ENCODE measurements around the gene CREG2.

Gene CREG2

DNA sequence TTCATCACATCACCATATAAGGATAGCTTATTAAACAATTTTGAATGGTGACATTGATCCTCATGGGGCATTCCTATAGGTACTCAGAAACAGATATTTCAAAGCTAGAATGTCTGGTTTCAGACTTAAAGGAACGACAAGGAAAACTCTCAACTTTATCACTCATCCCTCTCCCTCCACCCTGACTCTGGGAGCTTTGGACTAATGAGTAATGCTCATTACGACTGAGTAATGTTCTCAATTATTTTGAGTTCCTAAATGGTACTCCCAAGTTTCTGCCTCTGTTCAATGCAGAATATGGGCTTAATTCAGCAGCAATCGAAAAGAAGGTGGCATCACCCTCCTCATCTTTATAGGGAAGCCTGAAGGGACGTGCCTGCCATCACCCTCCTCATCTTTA, 44.2 kb upstream of the CREG2 start:
- H3K4ac ChIP-seq (ENCODE audit: low read depth, low read length) = no peak overlapping the region
- no peak overlapping the region for H2BK12ac ChIP-seq (ENCODE audit: low read length)
- H3K9ac ChIP-seq (ENCODE audit: low read length) = no peak overlapping the region
- H3K79me1 ChIP-seq (ENCODE audit: low read length) = no peaks in the 10 kb centered on the region
- no peak for DNase-seq
- no peak overlapping the region for H2BK120ac ChIP-seq (ENCODE audit: insufficient read depth, low read length, poor library complexity)
- H3K4me1 ChIP-seq (ENCODE audit: control insufficient read depth in 1 of 2, insufficient read depth in 2 of 2, low read length in 2 of 2) = no peaks in the 10 kb centered on the region
- H3K36me3 ChIP-seq (ENCODE audit: control insufficient read depth in 1 of 2, insufficient read depth in 2 of 2, low read length in 2 of 2) = no peaks in the 10 kb centered on the region
- H4K8ac ChIP-seq (ENCODE audit: low read depth, low read length) = no peak overlapping the region
- H2BK5ac ChIP-seq (ENCODE audit: low read depth, low read length, poor library complexity) = no peak overlapping the region
- no peak overlapping the region for H3K18ac ChIP-seq (ENCODE audit: low read length)
- H4K12ac ChIP-seq (ENCODE audit: low read depth, low read length) = no peak overlapping the region
- no peaks in the 10 kb centered on the region for H3K79me2 ChIP-seq (ENCODE audit: control insufficient read depth, insufficient read depth, low read length, poor library complexity)
- H3K4me3 ChIP-seq (ENCODE audit: low read depth, low read length) = no peak overlapping the region
- H2AK5ac ChIP-seq (ENCODE audit: low read length) = no peak overlapping the region
- H3K14ac ChIP-seq (ENCODE audit: low read length) = no peak overlapping the region
- H3K4me2 ChIP-seq (ENCODE audit: low read length) = no peak overlapping the region
- no CpG with 5 or more reads among the region's 4 CpGs for WGBS (ENCODE audit: extremely low coverage, insufficient coverage, insufficient read length)
- H3K23ac ChIP-seq (ENCODE audit: low read length) = no peak overlapping the region
- H2AFZ ChIP-seq (ENCODE audit: insufficient read depth, low read length, poor library complexity) = no peak overlapping the region
- no peaks in the 10 kb centered on the region for H3K9me3 ChIP-seq (ENCODE audit: insufficient read depth, low read depth, low read length)
- H3K27me3 ChIP-seq (ENCODE audit: insufficient read depth, low read length) = no peaks in the 10 kb centered on the region
- H4K91ac ChIP-seq (ENCODE audit: low read depth, low read length) = no peak overlapping the region
- H3K27ac ChIP-seq (ENCODE audit: low read depth, low read length) = no peak overlapping the region

DNA sequence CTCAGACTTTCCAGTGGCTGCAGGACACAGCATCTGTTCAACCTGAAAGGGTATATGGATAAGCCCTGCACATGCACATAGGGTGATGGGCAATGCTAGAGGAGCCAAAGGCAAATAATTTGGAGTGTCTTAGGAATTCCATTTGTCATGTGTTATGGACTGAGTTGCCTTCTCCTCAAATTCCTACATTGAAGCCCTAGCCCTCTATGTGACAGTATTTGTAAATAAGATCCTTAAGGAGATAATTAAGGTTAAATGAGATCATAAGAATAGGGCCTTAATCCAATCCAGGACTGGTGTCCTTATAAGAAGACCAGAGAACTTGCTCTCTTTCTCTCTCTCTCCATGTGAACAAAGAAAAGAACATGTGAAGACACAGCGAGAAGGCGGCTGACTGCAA, 42.9 kb upstream of the CREG2 start:
- Histone ChIP-seq H3K4me2 (ENCODE audit: low read length) (no peak overlapping the region), H2BK12ac (ENCODE audit: low read length) (no peak overlapping the region), H3K4me3 (ENCODE audit: low read depth, low read length) (no peak overlapping the region), H2BK120ac (ENCODE audit: insufficient read depth, low read length, poor library complexity) (no peak overlapping the region), H4K12ac (ENCODE audit: low read depth, low read length) (no peak overlapping the region), H4K8ac (ENCODE audit: low read depth, low read length) (no peak overlapping the region), H3K9ac (ENCODE audit: low read length) (no peak overlapping the region), H3K9me3 (ENCODE audit: insufficient read depth, low read depth, low read length) (no peaks in the 10 kb centered on the region), H3K79me2 (ENCODE audit: control insufficient read depth, insufficient read depth, low read length, poor library complexity) (no peaks in the 10 kb centered on the region), H2AFZ (ENCODE audit: insufficient read depth, low read length, poor library complexity) (no peak overlapping the region), H3K4ac (ENCODE audit: low read depth, low read length) (no peak overlapping the region), H3K14ac (ENCODE audit: low read length) (no peak overlapping the region), H2AK5ac (ENCODE audit: low read length) (no peak overlapping the region), H3K18ac (ENCODE audit: low read length) (no peak overlapping the region), H3K23ac (ENCODE audit: low read length) (no peak overlapping the region), H3K36me3 (ENCODE audit: control insufficient read depth in 1 of 2, insufficient read depth in 2 of 2, low read length in 2 of 2) (no peaks in the 10 kb centered on the region), H2BK5ac (ENCODE audit: low read depth, low read length, poor library complexity) (no peak overlapping the region), H3K79me1 (ENCODE audit: low read length) (no peaks in the 10 kb centered on the region), H4K91ac (ENCODE audit: low read depth, low read length) (no peak overlapping the region), H3K27me3 (ENCODE audit: insufficient read depth, low read length) (no peaks in the 10 kb centered on the region), H3K27ac (ENCODE audit: low read depth, low read length) (no peak overlapping the region), H3K4me1 (ENCODE audit: control insufficient read depth in 1 of 2, insufficient read depth in 2 of 2, low read length in 2 of 2) (no peaks in the 10 kb centered on the region)
- no peak for DNase-seq
- no CpG with 5 or more reads among the region's 2 CpGs for WGBS (ENCODE audit: extremely low coverage, insufficient coverage, insufficient read length)

DNA sequence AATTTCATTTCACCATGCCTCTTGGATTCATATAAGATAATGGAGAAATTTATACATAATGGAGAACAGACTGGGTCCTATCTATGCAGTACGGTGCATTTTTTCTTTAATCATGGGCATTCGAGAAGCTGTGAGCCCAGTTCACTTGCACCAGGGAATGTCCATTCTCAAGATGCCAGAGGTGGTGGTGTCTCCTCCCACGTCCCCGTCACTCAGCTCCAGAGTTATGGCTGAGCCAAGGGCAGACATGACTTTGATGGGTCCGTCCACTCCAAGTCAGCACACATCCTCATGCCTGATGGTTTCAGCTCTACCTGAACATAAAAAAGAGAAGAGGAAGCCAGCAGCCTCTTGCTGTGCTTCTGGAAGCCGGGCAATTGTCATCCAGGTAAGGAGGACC, 42.1 kb upstream of the CREG2 start:
- no peak overlapping the region for H2AFZ ChIP-seq (ENCODE audit: insufficient read depth, low read length, poor library complexity)
- no peak overlapping the region for H3K4ac ChIP-seq (ENCODE audit: low read depth, low read length)
- no peak overlapping the region for H4K8ac ChIP-seq (ENCODE audit: low read depth, low read length)
- no peak overlapping the region for H4K12ac ChIP-seq (ENCODE audit: low read depth, low read length)
- H3K79me2 ChIP-seq (ENCODE audit: control insufficient read depth, insufficient read depth, low read length, poor library complexity) = no peaks in the 10 kb centered on the region
- no peaks in the 10 kb centered on the region for H3K9me3 ChIP-seq (ENCODE audit: insufficient read depth, low read depth, low read length)
- no peak overlapping the region for H3K27ac ChIP-seq (ENCODE audit: low read depth, low read length)
- no peak overlapping the region for H3K18ac ChIP-seq (ENCODE audit: low read length)
- DNase-seq = no peak
- WGBS (ENCODE audit: extremely low coverage, insufficient coverage, insufficient read length) = no CpG with 5 or more reads among the region's 6 CpGs
- no peak overlapping the region for H2BK12ac ChIP-seq (ENCODE audit: low read length)
- no peaks in the 10 kb centered on the region for H3K36me3 ChIP-seq (ENCODE audit: control insufficient read depth in 1 of 2, insufficient read depth in 2 of 2, low read length in 2 of 2)
- no peaks in the 10 kb centered on the region for H3K27me3 ChIP-seq (ENCODE audit: insufficient read depth, low read length)
- H3K4me2 ChIP-seq (ENCODE audit: low read length) = no peak overlapping the region
- no peak overlapping the region for H3K14ac ChIP-seq (ENCODE audit: low read length)
- no peak overlapping the region for H4K91ac ChIP-seq (ENCODE audit: low read depth, low read length)
- H2AK5ac ChIP-seq (ENCODE audit: low read length) = no peak overlapping the region
- no peaks in the 10 kb centered on the region for H3K4me1 ChIP-seq (ENCODE audit: control insufficient read depth in 1 of 2, insufficient read depth in 2 of 2, low read length in 2 of 2)
- no peak overlapping the region for H3K9ac ChIP-seq (ENCODE audit: low read length)
- no peak overlapping the region for H2BK120ac ChIP-seq (ENCODE audit: insufficient read depth, low read length, poor library complexity)
- no peak overlapping the region for H3K23ac ChIP-seq (ENCODE audit: low read length)
- no peaks in the 10 kb centered on the region for H3K79me1 ChIP-seq (ENCODE audit: low read length)
- H3K4me3 ChIP-seq (ENCODE audit: low read depth, low read length) = no peak overlapping the region
- H2BK5ac ChIP-seq (ENCODE audit: low read depth, low read length, poor library complexity) = no peak overlapping the region

DNA sequence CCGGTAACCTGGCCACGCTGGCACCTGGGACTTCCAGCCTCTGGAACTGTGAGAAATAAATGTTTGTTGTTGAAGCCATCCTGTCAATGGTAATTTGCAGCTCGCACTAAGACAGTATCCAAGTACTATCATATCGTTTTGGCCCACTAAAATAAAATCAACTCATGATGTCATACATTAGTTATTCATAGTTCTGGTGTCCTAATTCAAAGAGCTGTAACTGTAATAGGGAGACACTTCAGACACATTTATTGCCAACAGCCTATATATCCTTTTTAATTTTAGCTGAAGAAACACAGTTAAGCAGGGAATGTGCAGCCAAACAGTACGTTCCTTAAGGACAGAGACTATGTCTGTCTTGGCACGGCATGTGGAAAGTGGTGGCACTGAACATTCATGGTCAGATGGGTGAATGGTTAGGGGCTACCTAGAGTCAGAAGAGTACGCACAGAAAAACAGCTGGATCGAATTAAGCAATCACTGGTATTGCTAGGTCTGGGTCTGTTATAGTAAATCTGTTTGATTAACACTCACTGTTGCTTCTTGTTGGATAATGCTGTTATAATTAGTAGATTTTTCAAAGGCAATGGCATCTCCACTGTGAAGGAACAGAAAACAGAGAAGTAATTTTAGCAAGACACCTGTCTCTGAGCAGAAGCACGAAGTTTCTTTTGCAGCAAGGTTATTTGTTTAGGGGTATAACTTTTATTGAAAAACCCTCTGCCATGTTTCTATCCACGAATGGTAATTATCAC, 41.3 kb upstream of the CREG2 start:
- no peak overlapping the region for H3K9ac ChIP-seq (ENCODE audit: low read length)
- no peak overlapping the region for H2BK120ac ChIP-seq (ENCODE audit: insufficient read depth, low read length, poor library complexity)
- no peak for DNase-seq
- H2BK12ac ChIP-seq (ENCODE audit: low read length) = no peak overlapping the region
- no peak overlapping the region for H4K12ac ChIP-seq (ENCODE audit: low read depth, low read length)
- no peak overlapping the region for H4K8ac ChIP-seq (ENCODE audit: low read depth, low read length)
- H3K23ac ChIP-seq (ENCODE audit: low read length) = no peak overlapping the region
- H3K14ac ChIP-seq (ENCODE audit: low read length) = no peak overlapping the region
- H3K18ac ChIP-seq (ENCODE audit: low read length) = no peak overlapping the region
- H3K9me3 ChIP-seq (ENCODE audit: insufficient read depth, low read depth, low read length) = no peaks in the 10 kb centered on the region
- H4K91ac ChIP-seq (ENCODE audit: low read depth, low read length) = no peak overlapping the region
- H3K27ac ChIP-seq (ENCODE audit: low read depth, low read length) = no peak overlapping the region
- H3K79me1 ChIP-seq (ENCODE audit: low read length) = no peaks in the 10 kb centered on the region
- no CpG with 5 or more reads among the region's 10 CpGs for WGBS (ENCODE audit: extremely low coverage, insufficient coverage, insufficient read length)
- H3K79me2 ChIP-seq (ENCODE audit: control insufficient read depth, insufficient read depth, low read length, poor library complexity) = no peaks in the 10 kb centered on the region
- H2AK5ac ChIP-seq (ENCODE audit: low read length) = no peak overlapping the region
- no peaks in the 10 kb centered on the region for H3K27me3 ChIP-seq (ENCODE audit: insufficient read depth, low read length)
- no peak overlapping the region for H3K4me2 ChIP-seq (ENCODE audit: low read length)
- H3K36me3 ChIP-seq (ENCODE audit: control insufficient read depth in 1 of 2, insufficient read depth in 2 of 2, low read length in 2 of 2) = no peaks in the 10 kb centered on the region
- no peaks in the 10 kb centered on the region for H3K4me1 ChIP-seq (ENCODE audit: control insufficient read depth in 1 of 2, insufficient read depth in 2 of 2, low read length in 2 of 2)
- H3K4ac ChIP-seq (ENCODE audit: low read depth, low read length) = no peak overlapping the region
- H3K4me3 ChIP-seq (ENCODE audit: low read depth, low read length) = no peak overlapping the region
- no peak overlapping the region for H2AFZ ChIP-seq (ENCODE audit: insufficient read depth, low read length, poor library complexity)
- no peak overlapping the region for H2BK5ac ChIP-seq (ENCODE audit: low read depth, low read length, poor library complexity)
